ENCODE results near the gene RBFOX2. TPM values are rescaled to one million over a fixed set of nuclear protein-coding genes. Genes with fewer than 3 reads are reported as not detected.

RBFOX2 gene
- total RNA-seq, 3 donors from 2014 or later, result 63.4 to 97.3 (median 85.5) TPM

GRCh38 chr22:35784633-35785032 lies 244.0 kb downstream of the RBFOX2 start:
- TF ChIP-seq POLR2AphosphoS5 (IDR thresholded peaks at IDR 0.05) (no peak), CTCF (IDR thresholded peaks at IDR 0.05) (no peak), POLR2A (IDR thresholded peaks at IDR 0.05) (no peak)
- intact Hi-C loops (cut with DNase I; ENCODE audit: low total_unique reads), result no loop called here
- Histone ChIP-seq H3K9me3 (no peaks in the 10 kb centered on the region), H3K4me1 (no peaks in the 10 kb centered on the region), H3K27ac (no peak overlapping the region), H3K4me3 (no peak overlapping the region), H3K36me3 (no peaks in the 10 kb centered on the region), H3K27me3 (no peaks in the 10 kb centered on the region)
- DNase-seq (ENCODE audit: low spot score in 2 of 2), result no peak

- H3K4me1 ChIP-seq, result no peaks in the 10 kb centered on the region
- DNase-seq (ENCODE audit: low spot score in 2 of 2), result no peak
- H3K4me3 ChIP-seq, result no peak overlapping the region
- no peaks in the 10 kb centered on the region for H3K27me3 ChIP-seq
- intact Hi-C loops (cut with DNase I; ENCODE audit: low total_unique reads), result no loop called here
- H3K36me3 ChIP-seq, result no peaks in the 10 kb centered on the region
- no peaks in the 10 kb centered on the region for H3K9me3 ChIP-seq
- no peak for TF ChIP-seq CTCF (IDR thresholded peaks at IDR 0.05)
- no peak for TF ChIP-seq POLR2A (IDR thresholded peaks at IDR 0.05)
- TF ChIP-seq POLR2AphosphoS5 (IDR thresholded peaks at IDR 0.05), result no peak
- H3K27ac ChIP-seq, result no peak overlapping the region
Measured at GRCh38 chr22:35783943-35784614, 244.5 kb downstream of the RBFOX2 start.

- Histone ChIP-seq H3K27me3 (no peaks in the 10 kb centered on the region), H3K4me3 (no peak overlapping the region), H3K9me3 (no peaks in the 10 kb centered on the region), H3K36me3 (no peaks in the 10 kb centered on the region), H3K4me1 (no peaks in the 10 kb centered on the region), H3K27ac (no peak overlapping the region)
- intact Hi-C loops (cut with DNase I; ENCODE audit: low total_unique reads), result no loop called here
- DNase-seq (ENCODE audit: low spot score in 2 of 2), result no peak
- TF ChIP-seq CTCF (IDR thresholded peaks at IDR 0.05), result no peak
- TF ChIP-seq POLR2AphosphoS5 (IDR thresholded peaks at IDR 0.05), result no peak
- TF ChIP-seq POLR2A (IDR thresholded peaks at IDR 0.05), result no peak
Measured at GRCh38 chr22:35782504-35782903, 246.1 kb downstream of the RBFOX2 start.

- Histone ChIP-seq H3K4me3 (no peak overlapping the region), H3K9me3 (no peaks in the 10 kb centered on the region), H3K27ac (no peak overlapping the region), H3K36me3 (no peaks in the 10 kb centered on the region), H3K4me1 (no peaks in the 10 kb centered on the region), H3K27me3 (no peaks in the 10 kb centered on the region)
- TF ChIP-seq POLR2A (IDR thresholded peaks at IDR 0.05) (no peak), CTCF (IDR thresholded peaks at IDR 0.05) (no peak), POLR2AphosphoS5 (IDR thresholded peaks at IDR 0.05) (no peak)
- DNase-seq (ENCODE audit: low spot score in 2 of 2), result no peak
- intact Hi-C loops (cut with DNase I; ENCODE audit: low total_unique reads), result no loop called here
Measured at GRCh38 chr22:35781898-35782297, 246.7 kb downstream of the RBFOX2 start.

GRCh38 chr22:35777335-35777975 lies 251.2 kb downstream of the RBFOX2 start:
- DNase-seq (ENCODE audit: low spot score in 2 of 2), result no peak
- Histone ChIP-seq H3K36me3 (no peaks in the 10 kb centered on the region), H3K4me1 (no peaks in the 10 kb centered on the region), H3K27ac (no peak overlapping the region), H3K4me3 (no peak overlapping the region), H3K9me3 (no peaks in the 10 kb centered on the region), H3K27me3 (no peaks in the 10 kb centered on the region)
- intact Hi-C loops (cut with DNase I; ENCODE audit: low total_unique reads), result no loop called here
- no peak for TF ChIP-seq CTCF (IDR thresholded peaks at IDR 0.05)
- TF ChIP-seq POLR2A (IDR thresholded peaks at IDR 0.05), result no peak
- TF ChIP-seq POLR2AphosphoS5 (IDR thresholded peaks at IDR 0.05), result no peak

Data from breast epithelium (tissue), 4 donors.